H9 (cell line): Measurements from ENCODE around the gene TPPP2. TPM values are rescaled to one million over a fixed set of nuclear protein-coding genes. Genes with fewer than 3 reads are reported as not detected.

ENCODE experiments used
- DNase-seq: peaks from one replicate; pipeline ENCODE4 v3.0.0-alpha.2; 2017
- H2AFZ ChIP-seq: one replicate; pipeline ENCODE4 v1.6.1; 2013; ENCODE audit warnings: mild to moderate bottlenecking, low read length, control low read depth, moderate library complexity
- H2AK5ac ChIP-seq: 2 replicates; pipeline ENCODE4 v1.6.1; 2013; ENCODE audit warnings: low read length, control low read depth, mixed read lengths; ENCODE audit not compliant: insufficient read length
- H2BK120ac ChIP-seq: one replicate; pipeline ENCODE4 v1.6.1; 2013; ENCODE audit warnings: low read depth, mild to moderate bottlenecking, low read length, control low read depth, inconsistent platforms; ENCODE audit not compliant: poor library complexity, severe bottlenecking
- H2BK12ac ChIP-seq: 2 replicates; pipeline ENCODE4 v1.6.1; 2013; ENCODE audit warnings: low read length, control low read depth, mixed read lengths, low read depth; ENCODE audit not compliant: insufficient read length
- H2BK15ac ChIP-seq: 2 replicates; pipeline ENCODE4 v1.6.1; 2013; ENCODE audit warnings: low read depth, low read length, control low read depth
- H2BK20ac ChIP-seq: one replicate; pipeline ENCODE4 v1.6.1; 2013; ENCODE audit warnings: low read depth, mild to moderate bottlenecking, low read length, control low read depth, inconsistent platforms; ENCODE audit not compliant: poor library complexity, severe bottlenecking
- H2BK5ac ChIP-seq: 2 replicates; pipeline ENCODE4 v1.6.1; 2013; ENCODE audit warnings: low read length, control low read depth, mixed read lengths; ENCODE audit not compliant: insufficient read length
- H3K14ac ChIP-seq: 2 replicates; pipeline ENCODE4 v1.6.1; 2013; ENCODE audit warnings: low read length, control low read depth; ENCODE audit not compliant: insufficient read depth
- H3K18ac ChIP-seq: 2 replicates; pipeline ENCODE4 v1.6.1; 2013; ENCODE audit warnings: low read depth, mild to moderate bottlenecking, mixed read lengths, low read length, control low read depth; ENCODE audit not compliant: insufficient read length
- H3K23ac ChIP-seq: 2 replicates; pipeline ENCODE4 v1.6.1; 2013; ENCODE audit warnings: low read length, control low read depth, mixed read lengths, low read depth; ENCODE audit not compliant: insufficient read length
- H3K23me2 ChIP-seq: 2 replicates; pipeline ENCODE4 v1.6.1; 2013; ENCODE audit warnings: low read depth, mild to moderate bottlenecking, mixed read lengths, low read length, control low read depth; ENCODE audit not compliant: insufficient read length, poor library complexity, severe bottlenecking
- H3K27ac ChIP-seq: 2 replicates; pipeline ENCODE4 v1.5.1; 2013; ENCODE audit warnings: low read length, control low read depth, mixed read lengths, low read depth; ENCODE audit not compliant: insufficient read length
- H3K27me3 ChIP-seq: 2 replicates; pipeline ENCODE4 v1.6.1; 2013; ENCODE audit warnings: low read length, control low read depth, inconsistent platforms; ENCODE audit not compliant: insufficient read depth
- H3K4ac ChIP-seq: 2 replicates; pipeline ENCODE4 v1.6.1; 2013; ENCODE audit warnings: low read depth, mild to moderate bottlenecking, control low read depth, inconsistent platforms, low read length, moderate library complexity
- H3K4me1 ChIP-seq: 2 replicates; pipeline ENCODE4 v1.6.1; 2013; ENCODE audit warnings: low read length, control low read depth, inconsistent platforms; ENCODE audit not compliant: insufficient read depth
- H3K4me2 ChIP-seq: 2 replicates; pipeline ENCODE4 v1.6.1; 2013; ENCODE audit warnings: low read length, control low read depth, mixed read lengths; ENCODE audit not compliant: insufficient read length, insufficient read depth
- H3K56ac ChIP-seq: 2 replicates; pipeline ENCODE4 v1.6.1; 2013; ENCODE audit warnings: low read depth, mild to moderate bottlenecking, mixed read lengths, low read length, control low read depth; ENCODE audit not compliant: insufficient read length
- H3K79me1 ChIP-seq: 2 replicates; pipeline ENCODE4 v1.6.1; 2013; ENCODE audit warnings: low read depth, mild to moderate bottlenecking, moderate library complexity, low read length, control low read depth, inconsistent platforms; ENCODE audit not compliant: insufficient read depth, poor library complexity, severe bottlenecking
- H3K79me2 ChIP-seq: 2 replicates; pipeline ENCODE4 v1.6.1; 2013; ENCODE audit warnings: low read length, control low read depth, inconsistent platforms; ENCODE audit not compliant: insufficient read depth
- H3K9ac ChIP-seq: 2 replicates; pipeline ENCODE4 v1.6.1; 2013; ENCODE audit warnings: low read length, control low read depth, mixed read lengths; ENCODE audit not compliant: insufficient read length; ENCODE audit errors: extremely low read depth
- H3K9me3 ChIP-seq: one replicate; pipeline ENCODE4 v1.6.1; 2013; ENCODE audit warnings: low read depth, low read length, inconsistent platforms; ENCODE audit not compliant: control insufficient read depth
- H3T11ph ChIP-seq: one replicate; pipeline ENCODE4 v1.6.1; 2013; ENCODE audit warnings: mild to moderate bottlenecking, low read length, control low read depth, inconsistent platforms
- H4K20me1 ChIP-seq: one replicate; pipeline ENCODE4 v1.6.1; 2013; ENCODE audit not compliant: control insufficient read depth, insufficient read length, insufficient read depth
- H4K5ac ChIP-seq: 2 replicates; pipeline ENCODE4 v1.6.1; 2013; ENCODE audit warnings: low read depth, mild to moderate bottlenecking, mixed read lengths, low read length, control low read depth; ENCODE audit not compliant: insufficient read length
- H4K8ac ChIP-seq: replicated peaks from 2 replicates; pipeline ENCODE4 v1.6.1; 2013; ENCODE audit warnings: low read length, control low read depth, mixed read lengths, low read depth; ENCODE audit not compliant: insufficient read length
- H4K91ac ChIP-seq: 2 replicates; pipeline ENCODE4 v1.6.1; 2013; ENCODE audit warnings: low read depth, mild to moderate bottlenecking, moderate library complexity, mixed read lengths, low read length, control low read depth; ENCODE audit not compliant: insufficient read length
- H3K27ac Mint-ChIP-seq, 3 experiments: 2 replicates in 2 of 3; 3 replicates in 1 of 3; pipeline ENCODE4 v1.8.0; 2020 to 2021; ENCODE audit warnings: mixed read lengths in 3 of 3, mild to moderate bottlenecking in 1 of 3, moderate library complexity in 1 of 3
- H3K27me3 Mint-ChIP-seq: 2 replicates; pipeline ENCODE4 v1.8.0; 2021; ENCODE audit warnings: low read depth, mild to moderate bottlenecking, moderate library complexity, mixed read lengths
- H3K36me3 Mint-ChIP-seq, 3 experiments: 2 replicates in 2 of 3; 3 replicates in 1 of 3; pipeline ENCODE4 v1.8.0; 2020 to 2021; ENCODE audit warnings: low read depth in 3 of 3, mixed read lengths in 3 of 3; ENCODE audit not compliant: insufficient read depth in 1 of 3
- H3K4me1 Mint-ChIP-seq, 2 experiments: 2 replicates each; pipeline ENCODE4 v1.8.0; 2020; ENCODE audit warnings: mixed read lengths in 2 of 2
- H3K4me3 Mint-ChIP-seq, 2 experiments: 2 replicates in 1 of 2; 3 replicates in 1 of 2; pipeline ENCODE4 v1.8.0; 2020 to 2021; ENCODE audit warnings: mild to moderate bottlenecking in 2 of 2, mixed read lengths in 2 of 2, moderate library complexity in 1 of 2
- H3K9me3 Mint-ChIP-seq, 2 experiments: 2 replicates in 1 of 2; 3 replicates in 1 of 2; pipeline ENCODE4 v1.8.0; 2020; ENCODE audit warnings: mild to moderate bottlenecking in 2 of 2, mixed read lengths in 2 of 2, moderate library complexity in 1 of 2
- WGBS: extraction: QIAGEN DNeasy Blood & Tissue Kit; methylation state at CpG from one replicate; pipeline ENCODE4 v1.1.7; 2013; ENCODE audit warnings: missing lambda C conversion rate, low lambda C conversion rate, mixed read lengths; ENCODE audit not compliant: insufficient read length; ENCODE audit errors: extremely low coverage; 5-methylcytosine and 5-hydroxymethylcytosine counted together
- total RNA-seq: library from RNA; stranded (reverse); gene quantifications from 2 replicates; pipeline ENCODE4 v1.2.1, GENCODE V29; 2021
- TF ChIP-seq, protein P1 (sequence below): fragments of 200-600 bp; sonication (generic); conservative IDR thresholded peaks from 3 replicates; pipeline ENCODE4 v1.8.0; 2021; ENCODE audit warnings: antibody characterized with exemption, mild to moderate bottlenecking

Gene TPPP2
- total RNA-seq, 1 experiment from 2014 or later, result not detected

DNA sequence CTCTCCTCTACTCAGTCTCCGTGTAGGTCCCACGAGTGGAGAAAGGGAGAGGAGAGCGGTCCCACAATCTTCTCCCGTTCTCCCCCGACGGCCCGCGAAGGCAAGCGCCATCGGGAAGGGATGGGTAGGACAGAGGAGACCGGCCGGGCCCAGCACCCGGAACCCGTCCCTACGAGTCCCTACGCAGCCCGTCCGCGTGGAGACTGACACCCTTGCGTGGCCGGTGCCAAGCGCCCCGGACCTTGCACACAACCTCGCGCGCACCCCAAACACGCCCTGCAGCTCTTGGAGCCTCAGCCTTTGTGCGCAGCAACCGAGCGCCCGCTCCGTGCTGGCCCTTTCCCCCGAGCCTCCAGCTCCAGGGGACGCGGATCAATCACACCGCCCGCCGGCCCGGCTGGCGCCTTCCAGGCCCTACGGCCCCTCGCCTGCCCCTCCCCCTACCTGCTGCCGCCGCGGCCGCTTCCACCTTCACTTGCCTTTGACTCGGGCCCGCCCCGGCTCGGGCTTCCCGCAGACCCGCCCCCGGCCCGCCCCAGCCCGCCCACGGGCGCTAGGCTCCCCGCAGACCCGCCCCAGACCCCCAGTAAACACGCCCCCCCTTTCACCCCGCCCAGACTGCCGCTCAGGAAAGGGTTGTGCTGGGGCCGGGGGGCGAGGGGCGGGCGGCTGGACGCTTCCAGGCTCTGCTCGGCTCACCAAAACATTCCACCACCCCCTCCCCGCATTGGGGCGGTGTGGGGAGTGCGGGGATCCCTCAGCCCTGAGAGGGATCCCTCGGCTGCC is 5.2 kb upstream of the TPPP2 start, which contains the start of gene NDRG2:
Gene NDRG2 (minus strand): TSS at position 477 of the 786 bp plus-strand sequence. CDS start 1,746 bp downstream, outside the sequence.
- DNase-seq, result peak; percentile 88
- WGBS, result no CpG with 5 or more reads among the region's 72 CpGs
- Histone ChIP-seq H2BK20ac (no peak within 1 kb of the TSS), H2AK5ac (no peak within 1 kb of the TSS), H3K23me2 (peaks cover 12% of the 10 kb centered on the region), H3K23ac (no peak within 1 kb of the TSS), H3K27me3 (peaks cover 8% of the 10 kb centered on the region; the same call in 1 of the 2 replicates), H4K91ac (no peak within 1 kb of the TSS), H3K56ac (no peak within 1 kb of the TSS), H2BK12ac (no peak within 1 kb of the TSS), H3K4me2 (peak within 1 kb of the TSS; percentile 76), H3K9ac (peak within 1 kb of the TSS; percentile 62), H3K27ac (no peak within 1 kb of the TSS), H3K18ac (peak within 1 kb of the TSS; percentile 68), H4K8ac (no peak within 1 kb of the TSS), H3K14ac (peak within 1 kb of the TSS; percentile 90), H3K79me2 (no peaks in the 10 kb centered on the region), H3K9me3 (no peaks in the 10 kb centered on the region), H3K4me1 (peaks cover 4% of the 10 kb centered on the region; the same call in 1 of the 2 replicates), H4K20me1 (no peaks in the 10 kb centered on the region), H2BK120ac (no peak within 1 kb of the TSS), H3K4ac (no peak within 1 kb of the TSS), H4K5ac (no peak within 1 kb of the TSS), H3K79me1 (no peaks in the 10 kb centered on the region), H3T11ph (no peak within 1 kb of the TSS), H2BK15ac (no peak within 1 kb of the TSS), H2AFZ (no peak within 1 kb of the TSS), H2BK5ac (no peak within 1 kb of the TSS)
- TF ChIP-seq, protein P1, sequence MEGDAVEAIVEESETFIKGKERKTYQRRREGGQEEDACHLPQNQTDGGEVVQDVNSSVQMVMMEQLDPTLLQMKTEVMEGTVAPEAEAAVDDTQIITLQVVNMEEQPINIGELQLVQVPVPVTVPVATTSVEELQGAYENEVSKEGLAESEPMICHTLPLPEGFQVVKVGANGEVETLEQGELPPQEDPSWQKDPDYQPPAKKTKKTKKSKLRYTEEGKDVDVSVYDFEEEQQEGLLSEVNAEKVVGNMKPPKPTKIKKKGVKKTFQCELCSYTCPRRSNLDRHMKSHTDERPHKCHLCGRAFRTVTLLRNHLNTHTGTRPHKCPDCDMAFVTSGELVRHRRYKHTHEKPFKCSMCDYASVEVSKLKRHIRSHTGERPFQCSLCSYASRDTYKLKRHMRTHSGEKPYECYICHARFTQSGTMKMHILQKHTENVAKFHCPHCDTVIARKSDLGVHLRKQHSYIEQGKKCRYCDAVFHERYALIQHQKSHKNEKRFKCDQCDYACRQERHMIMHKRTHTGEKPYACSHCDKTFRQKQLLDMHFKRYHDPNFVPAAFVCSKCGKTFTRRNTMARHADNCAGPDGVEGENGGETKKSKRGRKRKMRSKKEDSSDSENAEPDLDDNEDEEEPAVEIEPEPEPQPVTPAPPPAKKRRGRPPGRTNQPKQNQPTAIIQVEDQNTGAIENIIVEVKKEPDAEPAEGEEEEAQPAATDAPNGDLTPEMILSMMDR, result no peak
- Mint-ChIP-seq H3K27ac (peak within 1 kb of the TSS; percentile 89 to 98 (median 97); a peak in 6 of 7 replicates), H3K9me3 (no peaks in the 10 kb centered on the region), H3K4me3 (peak within 1 kb of the TSS; percentile 81 to 96), H3K4me1 (peaks cover 35 to 41% of the 10 kb centered on the region in 2 experiments), H3K36me3 (peaks cover 6 to 15% (median 6%) of the 10 kb centered on the region in 3 experiments; a peak in 3 of 7 replicates), H3K27me3 (peaks cover 55% of the 10 kb centered on the region)
